HL-60/S4 treated with retinoic acid at 250 ng/mL for 4 days and 3 days (cell line): ENCODE results near the gene MFSD2A.
"Not testable (repeated sequence)": the region's sequence is repeated elsewhere in the genome, so short reads cannot be mapped to it uniquely, and the experiment has no call there.

Source experiments
- in situ Hi-C: fragments of 300-500 bp; cut with MboI; formaldehyde crosslinking; loops from 2 replicates; pipeline ENCODE4 v1.7.0; 2022; ENCODE audit warnings: low sequenced_read_pairs

Gene MFSD2A

DNA sequence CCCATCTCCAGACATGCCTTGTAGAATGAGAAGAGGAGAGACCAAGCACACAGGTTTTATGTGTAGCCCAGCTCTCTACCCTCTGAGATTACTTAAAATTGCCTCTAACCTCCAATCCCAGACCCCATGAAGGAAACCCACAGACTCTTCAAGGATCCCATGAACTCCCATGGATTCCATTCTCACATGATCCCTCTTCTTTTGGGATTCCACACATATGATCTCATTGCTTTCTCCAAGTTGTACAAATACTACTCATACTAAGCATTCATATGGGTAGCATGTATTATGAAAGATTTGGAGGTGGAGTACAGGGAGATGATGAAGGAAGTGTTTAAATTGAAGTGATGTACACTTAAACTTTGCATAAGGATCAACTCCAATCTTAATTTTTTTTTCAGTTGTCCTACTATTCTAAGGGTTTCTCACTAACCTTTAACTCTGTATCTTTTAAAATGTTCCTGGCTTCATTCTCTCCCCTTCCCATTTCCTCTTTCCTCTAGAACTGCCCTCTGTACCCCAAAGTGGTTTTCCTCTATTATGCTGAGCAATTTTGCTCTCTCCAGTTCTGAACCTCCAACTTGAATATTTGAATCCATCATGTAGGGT lies 41.6 kb downstream of the MFSD2A start:
- in situ Hi-C loops: no loop called here

DNA sequence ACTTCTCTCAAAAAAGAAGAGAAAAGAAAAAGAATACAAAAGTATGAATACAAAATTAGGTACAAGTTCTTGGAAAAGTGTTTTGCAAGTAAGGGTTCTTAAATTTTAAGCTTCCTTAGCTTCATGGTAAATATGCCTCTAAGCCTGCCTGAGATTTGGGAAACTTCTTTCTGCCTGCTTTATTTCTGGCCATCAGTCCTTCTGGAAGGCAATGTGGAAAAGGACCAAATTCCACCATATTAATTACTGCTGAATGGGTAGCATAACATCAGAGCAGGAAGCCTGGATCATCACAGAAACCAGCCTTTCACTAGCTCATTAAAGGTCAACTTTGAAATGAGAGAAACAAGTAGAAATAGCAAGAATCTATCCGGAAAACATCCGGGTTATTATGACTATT lies 46.5 kb downstream of the MFSD2A start:
- in situ Hi-C loops: no loop called here

DNA sequence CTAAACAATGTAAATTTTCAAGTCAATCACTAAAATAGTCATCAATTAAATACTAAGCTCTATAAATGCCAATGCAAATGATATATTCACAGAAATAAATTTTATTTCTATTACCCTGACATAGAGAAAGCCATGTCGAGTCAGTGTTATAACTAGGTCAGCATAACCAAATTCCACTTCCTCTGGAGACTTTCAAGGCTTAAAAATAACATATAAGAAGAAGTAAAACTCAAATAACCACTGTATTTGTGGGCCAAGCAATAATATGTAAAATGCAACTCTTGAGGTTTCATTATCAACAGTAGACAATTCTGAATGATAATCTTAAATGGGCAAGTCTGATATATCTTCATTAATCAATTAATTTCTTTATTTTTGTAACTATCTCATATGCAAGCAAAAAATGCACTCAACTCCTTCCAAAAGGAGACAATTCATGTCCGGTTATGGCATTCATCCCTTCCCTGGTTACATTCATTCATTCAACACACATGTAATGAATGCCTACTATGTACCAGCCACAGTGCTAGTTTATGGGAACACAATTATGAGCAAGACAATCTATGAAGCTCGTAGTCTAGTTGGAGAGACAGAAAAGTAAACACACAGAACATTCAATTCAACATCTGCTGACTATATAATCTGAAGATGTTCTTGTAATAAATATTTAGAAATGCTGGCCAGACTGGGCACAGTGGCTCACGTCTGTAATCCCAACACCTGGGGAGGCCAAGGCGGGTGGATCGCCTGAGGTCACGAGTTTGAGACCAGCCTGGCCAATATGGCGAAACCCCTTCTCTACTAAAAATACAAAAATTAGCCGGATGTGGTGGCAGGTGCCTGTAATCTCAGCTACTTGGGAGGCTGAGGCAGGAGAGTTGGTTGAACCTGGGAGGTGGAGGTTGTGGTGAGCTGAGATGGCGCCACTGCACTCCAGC lies 48.5 kb downstream of the MFSD2A start:
- in situ Hi-C loops: no loop called here

DNA sequence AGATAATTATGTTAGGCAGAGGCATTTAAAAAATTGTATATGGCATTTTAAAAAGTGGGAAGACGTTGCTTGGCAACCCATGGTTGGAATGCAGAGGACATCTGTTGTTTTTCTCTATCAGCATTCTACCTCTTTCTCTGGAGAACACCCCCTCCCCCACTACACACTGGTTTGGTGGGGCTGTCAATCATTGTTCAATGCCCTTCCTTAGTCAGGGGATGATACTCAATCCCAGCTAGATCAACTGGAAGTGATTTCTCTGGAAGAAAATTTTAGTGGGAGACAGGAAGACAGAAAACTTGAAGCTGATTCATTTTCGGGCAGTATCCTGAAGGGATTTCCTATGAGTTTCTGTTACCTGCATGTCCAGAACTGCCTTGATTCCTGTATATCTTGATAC lies 49.9 kb downstream of the MFSD2A start:
- in situ Hi-C loops: no loop called here

DNA sequence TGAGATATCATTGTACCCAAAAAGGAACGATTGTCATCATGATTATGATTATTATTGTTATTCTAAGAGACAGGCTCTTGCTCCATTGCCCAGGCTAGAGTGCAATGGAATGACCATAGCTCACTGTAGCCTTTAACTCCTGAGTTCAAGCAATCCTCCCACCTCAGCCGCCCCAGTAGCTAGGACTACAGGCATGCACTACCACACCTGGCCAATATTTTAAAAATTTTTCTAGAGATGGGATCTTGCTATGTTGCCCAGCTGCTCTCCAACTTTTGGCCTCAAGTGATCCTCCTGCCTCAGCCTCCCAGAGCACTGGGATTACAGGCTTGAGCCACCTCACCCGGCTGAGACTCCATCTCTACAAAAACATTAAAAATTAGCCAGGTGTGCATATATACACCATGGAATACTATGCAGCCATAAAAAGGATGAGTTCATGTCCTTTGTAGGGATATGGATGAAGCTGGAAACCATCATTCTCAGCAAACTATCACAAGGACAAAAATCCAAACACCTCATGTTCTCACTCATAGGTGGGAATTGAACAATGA lies 52.6 kb downstream of the MFSD2A start:
- in situ Hi-C loops: not testable (repeated sequence)

DNA sequence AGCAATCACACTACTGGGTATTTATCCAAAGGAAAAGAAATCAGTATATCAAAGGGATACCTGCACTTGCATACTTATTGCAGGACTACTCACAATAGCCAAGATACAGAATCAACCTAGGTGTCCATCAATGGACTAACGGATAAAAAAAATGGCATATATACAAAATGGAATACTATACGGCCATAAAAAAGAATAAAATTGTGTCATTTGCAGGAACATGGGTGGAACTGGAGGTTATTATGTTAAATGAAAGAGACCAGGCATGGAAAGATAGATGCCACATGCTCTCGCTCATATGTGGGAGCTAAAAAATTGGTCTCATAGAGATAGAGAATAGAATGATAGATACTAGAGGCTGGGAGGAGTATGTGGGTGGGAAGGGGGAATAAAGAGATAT lies 56.3 kb downstream of the MFSD2A start:
- in situ Hi-C loops: no loop called here

DNA sequence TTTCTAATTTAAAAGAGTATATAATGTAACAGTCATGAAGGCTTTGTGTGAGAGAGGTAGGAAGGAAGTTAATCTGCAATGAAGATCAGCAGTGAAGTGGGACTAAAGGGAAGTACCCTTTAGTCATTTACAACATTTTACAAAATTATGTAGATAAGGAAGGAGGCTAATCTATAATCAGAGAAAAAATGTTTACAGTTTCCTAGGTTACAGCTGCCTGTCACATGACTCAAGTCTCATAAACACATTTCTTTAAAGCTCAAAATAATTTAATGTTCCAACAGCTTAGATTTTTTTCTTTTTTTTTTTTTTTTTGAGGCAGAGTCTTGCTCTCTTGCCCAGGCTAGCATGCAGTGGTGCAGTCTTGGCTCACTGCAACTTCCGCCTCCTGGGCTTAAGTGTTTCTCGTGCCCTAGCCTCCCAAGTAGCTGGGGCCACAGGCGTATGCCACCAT lies 59.3 kb downstream of the MFSD2A start:
- in situ Hi-C loops: no loop called here

DNA sequence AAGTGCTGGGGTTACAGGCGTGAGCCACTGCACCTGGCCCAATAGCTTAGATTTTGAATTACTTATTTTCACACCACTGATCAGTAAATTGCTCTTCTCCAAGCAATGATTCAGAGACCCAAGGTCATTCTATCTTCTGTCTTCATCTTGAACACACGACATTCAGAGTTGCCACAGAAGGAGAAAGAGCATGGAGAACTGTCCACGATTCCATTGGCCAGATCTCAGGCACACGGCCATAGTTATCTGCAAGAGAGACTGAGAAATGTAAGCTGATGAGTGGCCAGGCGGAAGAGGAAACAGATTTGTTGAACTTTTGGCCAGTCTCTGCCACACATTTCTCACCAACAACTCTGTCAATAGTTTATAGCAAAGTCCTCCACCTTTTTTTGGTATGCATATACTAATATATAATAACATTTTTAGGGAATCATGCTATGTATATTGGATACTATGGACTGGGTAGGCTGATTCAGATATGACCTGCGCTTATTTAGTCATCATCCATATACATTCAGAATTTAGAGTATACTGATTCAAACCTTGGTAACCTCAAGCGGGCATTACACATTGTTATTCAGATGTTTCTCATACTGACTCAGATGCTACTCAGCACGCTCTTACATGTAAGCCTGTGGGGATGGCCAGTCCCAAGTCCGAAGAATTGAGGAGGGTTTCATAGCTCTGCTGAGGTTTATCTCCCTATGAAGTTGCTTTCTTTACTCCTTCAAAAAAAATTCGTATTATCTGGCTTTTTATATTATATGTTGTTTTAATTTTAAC lies 60.1 kb downstream of the MFSD2A start:
- in situ Hi-C loops: no loop called here

DNA sequence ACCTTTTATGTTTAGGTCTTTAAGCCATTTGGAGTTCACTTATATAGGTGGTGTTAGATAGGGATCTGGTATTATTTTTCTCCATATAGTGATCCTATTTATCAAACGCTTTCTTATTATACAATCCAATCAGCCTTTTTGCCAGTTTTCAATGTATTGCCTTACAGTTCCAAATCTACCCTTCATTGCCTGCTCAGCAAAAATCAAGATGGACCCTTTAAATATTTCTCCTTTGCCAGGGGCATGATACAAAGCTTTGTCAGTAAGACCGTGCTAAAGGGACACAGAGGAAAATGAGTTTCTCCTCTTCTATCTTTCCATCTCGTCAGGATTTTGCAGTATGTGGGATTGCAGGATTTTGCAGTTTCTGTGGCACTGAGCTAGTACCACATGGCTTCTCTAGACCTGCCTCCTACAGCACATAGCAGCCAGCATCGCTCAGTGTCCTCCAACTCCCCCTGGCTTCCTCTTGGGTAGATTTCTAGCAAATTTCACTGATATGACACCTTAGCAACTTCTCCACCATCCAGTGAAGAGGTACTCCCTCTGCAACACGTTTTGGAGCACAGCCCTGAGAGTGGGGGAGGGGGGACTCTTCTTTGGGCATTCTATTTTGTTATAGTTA lies 63.1 kb downstream of the MFSD2A start:
- in situ Hi-C loops: no loop called here
